SU-DHL-6 (cell line): ENCODE measurements around the gene SLC26A2.

Source experiments
- EZH2phosphoT487 ChIP-seq: fragments of 200-600 bp; sonication (generic), shearing (Covaris generic); conservative IDR thresholded peaks from 2 replicates; pipeline ENCODE4 v1.6.1; 2018; ENCODE audit warnings: mild to moderate bottlenecking, antibody characterized with exemption, low read length, moderate library complexity, mixed read lengths
- TF ChIP-seq, protein P1 (sequence below): fragments of 200-600 bp; sonication (generic); IDR thresholded peaks from one replicate; pipeline ENCODE4 v1.5.1; 2017; ENCODE audit warnings: antibody characterized with exemption, mild to moderate bottlenecking, low read length, moderate library complexity; ENCODE audit not compliant: insufficient read depth, poor library complexity, severe bottlenecking

- TF ChIP-seq, protein P1, sequence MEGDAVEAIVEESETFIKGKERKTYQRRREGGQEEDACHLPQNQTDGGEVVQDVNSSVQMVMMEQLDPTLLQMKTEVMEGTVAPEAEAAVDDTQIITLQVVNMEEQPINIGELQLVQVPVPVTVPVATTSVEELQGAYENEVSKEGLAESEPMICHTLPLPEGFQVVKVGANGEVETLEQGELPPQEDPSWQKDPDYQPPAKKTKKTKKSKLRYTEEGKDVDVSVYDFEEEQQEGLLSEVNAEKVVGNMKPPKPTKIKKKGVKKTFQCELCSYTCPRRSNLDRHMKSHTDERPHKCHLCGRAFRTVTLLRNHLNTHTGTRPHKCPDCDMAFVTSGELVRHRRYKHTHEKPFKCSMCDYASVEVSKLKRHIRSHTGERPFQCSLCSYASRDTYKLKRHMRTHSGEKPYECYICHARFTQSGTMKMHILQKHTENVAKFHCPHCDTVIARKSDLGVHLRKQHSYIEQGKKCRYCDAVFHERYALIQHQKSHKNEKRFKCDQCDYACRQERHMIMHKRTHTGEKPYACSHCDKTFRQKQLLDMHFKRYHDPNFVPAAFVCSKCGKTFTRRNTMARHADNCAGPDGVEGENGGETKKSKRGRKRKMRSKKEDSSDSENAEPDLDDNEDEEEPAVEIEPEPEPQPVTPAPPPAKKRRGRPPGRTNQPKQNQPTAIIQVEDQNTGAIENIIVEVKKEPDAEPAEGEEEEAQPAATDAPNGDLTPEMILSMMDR: no peak
- no peak for TF ChIP-seq EZH2phosphoT487
Observed at GRCh38 chr5:150017226-150018005, 56.9 kb downstream of the SLC26A2 start.
